Activated CD8-positive, alpha-beta T cell treated with anti-CD3 and anti-CD28 coated beads, Interleukin-2, amount 10 ng/mL, durations not matched to agents 7 days and 5 days (primary cell): ENCODE data around the gene RAMAC. TPM values are rescaled to one million over a fixed set of nuclear protein-coding genes. Genes with fewer than 3 reads are reported as not detected.

ENCODE experiments used
- ATAC-seq: fragments of 150-1000 bp; cut with Tn5 transposase; one replicate; pipeline ENCODE4 v1.10.0; 2021; ENCODE audit warnings: moderate library complexity
- CTCF ChIA-PET: fragments of 350-600 bp; sonication (Branson Sonifier 250); formaldehyde crosslinking; loops from one replicate; lab custom pipeline; 2021; ENCODE audit warnings: antibody characterized with exemption; lab: Charles Lee
- POLR2A ChIA-PET: fragments of 350-600 bp; sonication (Branson Sonifier 250); formaldehyde crosslinking; loops from one replicate; lab custom pipeline; 2021; ENCODE audit warnings: antibody characterized with exemption; lab: Charles Lee
- DNase-seq: peaks from one replicate; pipeline ENCODE4 v3.0.0-alpha.2; 2020
- H3K27ac Mint-ChIP-seq: one replicate; pipeline ENCODE4 v1.8.0; 2021; ENCODE audit warnings: mild to moderate bottlenecking, mixed read lengths
- H3K27me3 Mint-ChIP-seq: one replicate; pipeline ENCODE4 v1.8.0; 2021; ENCODE audit warnings: low read depth, mixed read lengths
- H3K36me3 Mint-ChIP-seq: one replicate; pipeline ENCODE4 v1.8.0; 2021; ENCODE audit warnings: low read depth, mixed read lengths
- H3K4me1 Mint-ChIP-seq: one replicate; pipeline ENCODE4 v1.8.0; 2021; ENCODE audit warnings: low read depth, mixed read lengths
- H3K4me3 Mint-ChIP-seq: one replicate; pipeline ENCODE4 v1.8.0; 2021; ENCODE audit warnings: mild to moderate bottlenecking, mixed read lengths
- H3K9me3 Mint-ChIP-seq: one replicate; pipeline ENCODE4 v1.8.0; 2022; ENCODE audit warnings: mixed read lengths; ENCODE audit not compliant: insufficient read depth
- total RNA-seq, 2 experiments: library from RNA; stranded (reverse); gene quantifications; one replicate each; pipeline ENCODE4 v1.2.3, GENCODE V29; 2021

RAMAC gene
- total RNA-seq, 2 experiments from 2014 or later = 25.8 to 27.0 TPM

GRCh38 chr15:82969353-82969752 is 16.7 kb upstream of the RAMAC start:
- peaks cover 3% of the 10 kb centered on the region for H3K36me3 Mint-ChIP-seq
- H3K4me1 Mint-ChIP-seq = peaks cover 40% of the 10 kb centered on the region
- H3K9me3 Mint-ChIP-seq = no peaks in the 10 kb centered on the region
- H3K27ac Mint-ChIP-seq = no peak overlapping the region
- ATAC-seq (no peak), DNase-seq (no peak)
- CTCF ChIA-PET = interaction anchor here (1.0 kb wide), 1 partner anchor 31 kb away, joined by 3 read pairs; no protein-coding TSS in a partner anchor
- H3K27me3 Mint-ChIP-seq = peaks cover 9% of the 10 kb centered on the region
- H3K4me3 Mint-ChIP-seq = no peak overlapping the region
- POLR2A ChIA-PET = no interaction called here

- DNase-seq = no peak
- ChIA-PET POLR2A (no interaction called here), CTCF (interaction anchor here (1.3 kb wide), 1 partner anchor 120 kb away, joined by 7 read pairs; no protein-coding TSS in a partner anchor)
- no peak overlapping the region for H3K4me3 Mint-ChIP-seq
- no peak overlapping the region for H3K27ac Mint-ChIP-seq
- H3K36me3 Mint-ChIP-seq = peaks cover 3% of the 10 kb centered on the region
- H3K9me3 Mint-ChIP-seq = no peaks in the 10 kb centered on the region
- H3K4me1 Mint-ChIP-seq = peaks cover 40% of the 10 kb centered on the region
- H3K27me3 Mint-ChIP-seq = peaks cover 9% of the 10 kb centered on the region
- no peak for ATAC-seq
Observed at GRCh38 chr15:82970078-82970686, 15.8 kb upstream of the RAMAC start.

- ATAC-seq (no peak), DNase-seq (no peak)
- H3K4me3 Mint-ChIP-seq = no peak overlapping the region
- ChIA-PET CTCF (interaction anchor here (1.3 kb wide), 1 partner anchor 121 kb away, joined by 7 read pairs; no protein-coding TSS in a partner anchor), POLR2A (no interaction called here)
- H3K36me3 Mint-ChIP-seq = peaks cover 3% of the 10 kb centered on the region
- peaks cover 35% of the 10 kb centered on the region for H3K4me1 Mint-ChIP-seq
- no peaks in the 10 kb centered on the region for H3K9me3 Mint-ChIP-seq
- peaks cover 9% of the 10 kb centered on the region for H3K27me3 Mint-ChIP-seq
- H3K27ac Mint-ChIP-seq = no peak overlapping the region
Observed at GRCh38 chr15:82970696-82971095, 15.3 kb upstream of the RAMAC start.

- Mint-ChIP-seq H3K4me1 (peaks cover 28% of the 10 kb centered on the region), H3K9me3 (no peaks in the 10 kb centered on the region), H3K4me3 (no peak overlapping the region), H3K27ac (no peak overlapping the region), H3K36me3 (peaks cover 3% of the 10 kb centered on the region), H3K27me3 (peaks cover 9% of the 10 kb centered on the region)
- POLR2A ChIA-PET = no interaction called here
- DNase-seq = no peak
- ATAC-seq = no peak
- CTCF ChIA-PET = interaction anchor here (1.3 kb wide), 1 partner anchor 121 kb away, joined by 7 read pairs; no protein-coding TSS in a partner anchor
Observed at GRCh38 chr15:82971218-82971984, 14.6 kb upstream of the RAMAC start.

- ChIA-PET POLR2A (interaction anchor here (0.9 kb wide), 1 partner anchor 13 kb away, joined by 3 read pairs; the partner anchor contains the start of gene RAMAC), CTCF (no interaction called here)
- peaks cover 15% of the 10 kb centered on the region for H3K4me1 Mint-ChIP-seq
- H3K36me3 Mint-ChIP-seq = no peaks in the 10 kb centered on the region
- ATAC-seq (no peak), DNase-seq (no peak)
- H3K27me3 Mint-ChIP-seq = peaks cover 7% of the 10 kb centered on the region
- no peak overlapping the region for H3K4me3 Mint-ChIP-seq
- H3K9me3 Mint-ChIP-seq = no peaks in the 10 kb centered on the region
- H3K27ac Mint-ChIP-seq = no peak overlapping the region
Observed at GRCh38 chr15:82972990-82973389, 13.0 kb upstream of the RAMAC start.

- H3K27ac Mint-ChIP-seq = no peak overlapping the region
- CTCF ChIA-PET = interaction anchor here (0.8 kb wide), 1 partner anchor 23 kb away, joined by 3 read pairs; no protein-coding TSS in a partner anchor
- no peak for DNase-seq
- POLR2A ChIA-PET = interaction anchor here (2.1 kb wide), 1 partner anchor 8 kb away, joined by 6 read pairs; the partner anchor contains the start of gene RAMAC
- no peak overlapping the region for H3K4me3 Mint-ChIP-seq
- H3K4me1 Mint-ChIP-seq = peaks cover 7% of the 10 kb centered on the region
- no peak for ATAC-seq
- peaks cover 2% of the 10 kb centered on the region for H3K36me3 Mint-ChIP-seq
- no peaks in the 10 kb centered on the region for H3K27me3 Mint-ChIP-seq
- H3K9me3 Mint-ChIP-seq = no peaks in the 10 kb centered on the region
Observed at GRCh38 chr15:82977076-82977475, 8.9 kb upstream of the RAMAC start.

- no peaks in the 10 kb centered on the region for H3K9me3 Mint-ChIP-seq
- H3K36me3 Mint-ChIP-seq = peaks cover 5% of the 10 kb centered on the region
- DNase-seq (no peak), ATAC-seq (no peak)
- no peak overlapping the region for H3K4me3 Mint-ChIP-seq
- CTCF ChIA-PET = interaction anchor here (1.9 kb wide), 1 partner anchor 129 kb away, joined by 4 read pairs; no protein-coding TSS in a partner anchor
- no peak overlapping the region for H3K27ac Mint-ChIP-seq
- H3K27me3 Mint-ChIP-seq = no peaks in the 10 kb centered on the region
- POLR2A ChIA-PET = no interaction called here
- peaks cover 2% of the 10 kb centered on the region for H3K4me1 Mint-ChIP-seq
Observed at GRCh38 chr15:82978438-82978837, 7.6 kb upstream of the RAMAC start.

- POLR2A ChIA-PET = no interaction called here
- ATAC-seq = no peak
Observed at GRCh38 chr15:82979726-82980125, 6.3 kb upstream of the RAMAC start.

GRCh38 chr15:82980981-82981380 is 5.0 kb upstream of the RAMAC start:
- Mint-ChIP-seq H3K27me3 (no peaks in the 10 kb centered on the region), H3K27ac (no peak overlapping the region), H3K4me1 (peaks cover 14% of the 10 kb centered on the region), H3K36me3 (peaks cover 8% of the 10 kb centered on the region), H3K9me3 (no peaks in the 10 kb centered on the region), H3K4me3 (no peak overlapping the region)
- ChIA-PET CTCF (no interaction called here), POLR2A (no interaction called here)
- DNase-seq (no peak), ATAC-seq (no peak)

More at GRCh38 chr15:82979726-82980125, 6.3 kb upstream of the RAMAC start:
- Mint-ChIP-seq H3K4me3 (no peak overlapping the region), H3K4me1 (peaks cover 4% of the 10 kb centered on the region), H3K27me3 (no peaks in the 10 kb centered on the region), H3K36me3 (peaks cover 7% of the 10 kb centered on the region), H3K9me3 (no peaks in the 10 kb centered on the region), H3K27ac (no peak overlapping the region)
- CTCF ChIA-PET = interaction anchor here (0.7 to 1.9 kb wide), 2 partner anchors 21 to 130 kb away, joined by 3 to 4 read pairs; no protein-coding TSS in a partner anchor
- DNase-seq = no peak

- no peaks in the 10 kb centered on the region for H3K27me3 Mint-ChIP-seq
- peak; percentile 57 for DNase-seq
Observed at GRCh38 chr15:82986442-82986780, 401 bp downstream of the RAMAC start.

GRCh38 chr15:82992436-82992998 is 6.5 kb downstream of the RAMAC start:
- Mint-ChIP-seq H3K36me3 (peaks cover 29% of the 10 kb centered on the region), H3K4me1 (peaks cover 14% of the 10 kb centered on the region), H3K27ac (no peak overlapping the region), H3K4me3 (no peak overlapping the region), H3K27me3 (no peaks in the 10 kb centered on the region), H3K9me3 (no peaks in the 10 kb centered on the region)
- ATAC-seq (no peak), DNase-seq (no peak)
- POLR2A ChIA-PET = no interaction called here
- CTCF ChIA-PET = interaction anchor here (0.6 to 1.5 kb wide), 3 partner anchors 37 to 461 kb away, joined by 3 to 6 read pairs (median 5); no protein-coding TSS in a partner anchor

More at GRCh38 chr15:82986442-82986780, 401 bp downstream of the RAMAC start:
- CTCF ChIA-PET = interaction anchor here (0.7 to 3.8 kb wide), 8 partner anchors 13 to 456 kb away, joined by 3 to 28 read pairs (median 5); partner anchors contain the start of genes C15orf40 and RPS17
- H3K27ac Mint-ChIP-seq = peak overlapping the region; percentile 97
- peaks cover 36% of the 10 kb centered on the region for H3K4me1 Mint-ChIP-seq
- peak overlapping the region; percentile 98 for H3K4me3 Mint-ChIP-seq
- no peak for ATAC-seq
- H3K9me3 Mint-ChIP-seq = no peaks in the 10 kb centered on the region
- POLR2A ChIA-PET = interaction anchor here (0.5 to 2.0 kb wide), 14 partner anchors 9 to 446 kb away, joined by 3 to 10 read pairs (median 4); partner anchors contain the start of genes C15orf40, RPS17 and WHAMM
- peaks cover 41% of the 10 kb centered on the region for H3K36me3 Mint-ChIP-seq
